GM19468 (cell line): ENCODE measurements around the gene WDR43.
"Not testable (repeated sequence)": the region's sequence is repeated elsewhere in the genome, so short reads cannot be mapped to it uniquely, and the experiment has no call there.

Source experiments
- ATAC-seq: cut with Tn5 transposase; IDR thresholded peaks from one replicate; pipeline ENCODE4 v1.9.1; 2021; ENCODE audit warnings: mild to moderate bottlenecking, moderate library complexity, moderate number of reproducible peaks; ENCODE audit not compliant: unreplicated experiment; ENCODE audit errors: extremely low read depth

WDR43 gene

GRCh38 chr2:28956890-28957289 is 62.4 kb downstream of the WDR43 start:
- ATAC-seq = no peak

- ATAC-seq = no peak
Observed at GRCh38 chr2:28958689-28959088, 64.2 kb downstream of the WDR43 start.

- no peak for ATAC-seq
Observed at GRCh38 chr2:28960401-28960800, 65.9 kb downstream of the WDR43 start.

GRCh38 chr2:28962505-28962904 is 68.0 kb downstream of the WDR43 start:
- ATAC-seq = no peak

- no peak for ATAC-seq
Observed at GRCh38 chr2:28970464-28971160, 76.1 kb downstream of the WDR43 start.

- ATAC-seq = no peak
Observed at GRCh38 chr2:28972778-28973335, 78.4 kb downstream of the WDR43 start.

- ATAC-seq = no peak
Observed at GRCh38 chr2:28974252-28974651, 79.8 kb downstream of the WDR43 start.

GRCh38 chr2:28975671-28976070 is 81.2 kb downstream of the WDR43 start:
- ATAC-seq = no peak

GRCh38 chr2:28976584-28976983 is 82.1 kb downstream of the WDR43 start:
- no peak for ATAC-seq

GRCh38 chr2:28977176-28977875 is 82.9 kb downstream of the WDR43 start:
- no peak for ATAC-seq

- not testable (repeated sequence) for ATAC-seq
Observed at GRCh38 chr2:28978001-28978400, 83.5 kb downstream of the WDR43 start.

GRCh38 chr2:28978606-28979005 is 84.1 kb downstream of the WDR43 start:
- no peak for ATAC-seq

GRCh38 chr2:28979041-28979440 is 84.6 kb downstream of the WDR43 start:
- ATAC-seq = no peak

GRCh38 chr2:28979576-28980366 is 85.3 kb downstream of the WDR43 start:
- ATAC-seq = no peak

- no peak for ATAC-seq
Observed at GRCh38 chr2:28980368-28981015, 86.0 kb downstream of the WDR43 start.

- no peak for ATAC-seq
Observed at GRCh38 chr2:28981016-28981441, 86.6 kb downstream of the WDR43 start, which contains the start of gene TOGARAM2. TSS of gene TOGARAM2 (plus strand) at chr2:28981298. CDS start at chr2:28994835, 13,537 bp downstream.

- no peak for ATAC-seq
Observed at GRCh38 chr2:28981620-28982376, 87.3 kb downstream of the WDR43 start.

- ATAC-seq = no peak
Observed at GRCh38 chr2:28982381-28982950, 88.0 kb downstream of the WDR43 start.

GRCh38 chr2:28986429-28986828 is 92.0 kb downstream of the WDR43 start:
- ATAC-seq = no peak
